ENCODE measurements around the gene NAT14. TPM values are rescaled to one million over a fixed set of nuclear protein-coding genes. Genes with fewer than 3 reads are reported as not detected.
A peak's percentile ranks its signal among the peaks of the same experiment; 100 is the strongest.

Gene NAT14
- polyA plus RNA-seq, 1 of the 3 experiments (the other 2 are of a cell fraction): 89.9 TPM

DNA sequence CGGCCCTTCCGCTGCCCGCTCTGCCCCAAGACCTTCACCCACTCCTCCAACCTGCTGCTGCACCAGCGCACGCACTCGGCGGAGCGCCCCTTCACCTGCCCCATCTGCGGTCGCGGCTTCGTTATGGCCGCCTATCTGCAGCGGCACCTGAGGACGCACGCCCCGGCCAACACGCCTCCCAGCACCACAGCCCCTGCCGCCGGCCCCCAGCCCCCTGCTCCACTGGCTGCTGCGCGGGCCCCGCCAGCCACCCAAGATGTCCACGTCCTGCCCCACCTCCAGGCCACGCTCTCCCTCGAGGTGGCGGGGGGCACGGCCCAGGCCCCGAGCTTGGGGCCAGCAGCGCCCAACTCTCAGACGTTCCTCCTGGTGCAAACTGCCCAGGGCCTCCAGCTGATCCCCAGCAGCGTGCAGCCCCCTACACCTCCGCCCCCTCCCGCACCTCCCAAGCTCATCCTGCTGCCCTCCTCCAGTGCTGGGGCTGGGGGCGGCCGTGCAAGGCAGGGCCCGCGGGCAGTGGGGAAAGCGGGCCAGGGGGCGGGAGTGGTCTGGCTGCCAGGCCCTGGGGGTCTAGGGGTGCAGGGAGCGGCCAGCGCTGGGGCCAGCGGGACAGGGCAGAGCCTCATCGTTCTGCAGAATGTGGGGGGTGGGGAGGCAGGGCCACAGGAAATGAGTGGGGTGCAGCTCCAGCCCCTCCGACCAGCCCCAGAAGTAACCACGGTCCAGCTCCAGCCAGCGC lies 1.9 kb upstream of the NAT14 start:
- WGBS (ENCODE audit: low lambda C conversion rate): 95% methylated on average over 37 of the region's 47 CpGs
- Histone ChIP-seq H3K27ac (ENCODE audit: low read depth in 2 of 2, low read length in 1 of 2) (no peak overlapping the region), H2AFZ (ENCODE audit: low read depth) (no peak overlapping the region), H3K4me2 (no peak overlapping the region), H3K79me2 (ENCODE audit: insufficient read depth) (peaks cover 35% of the 10 kb centered on the region), H3K4me3 (ENCODE audit: low read depth in 2 of 2, low read length in 1 of 2) (no peak overlapping the region), H4K20me1 (ENCODE audit: insufficient read depth) (no peaks in the 10 kb centered on the region), H3K36me3 (replicated peaks in 1 of 2; ENCODE audit: control insufficient read depth in 1 of 2, insufficient read depth in 2 of 2, low read length in 1 of 2) (peaks cover 0 to 7% of the 10 kb centered on the region in 2 experiments), H3F3A (replicated peaks; ENCODE audit: insufficient read depth) (peaks cover 29% of the 10 kb centered on the region), H3K9me3 (no peaks in the 10 kb centered on the region), H3K27me3 (ENCODE audit: insufficient read depth) (no peaks in the 10 kb centered on the region), H3K4me1 (ENCODE audit: control insufficient read depth in 1 of 2, insufficient read depth in 2 of 2, low read depth in 1 of 2, low read length in 1 of 2) (peaks cover 31 to 37% of the 10 kb centered on the region in 2 experiments; a peak in 3 of 4 replicates), H3K9ac (no peak overlapping the region), H3K9me2 (no peaks in the 10 kb centered on the region)
- no peak for DNase-seq
- ChIA-PET CTCF (interaction anchor here (1.1 to 15.1 kb wide), 4 partner anchors 15 to 150 kb away, joined by 3 to 162 read pairs (median 26); no protein-coding TSS in a partner anchor), POLR2A (interaction anchor here (0.7 kb wide), 1 partner anchor 15 kb away, joined by 4 read pairs; no protein-coding TSS in a partner anchor)
- no peak for TF ChIP-seq SMC3 (IDR thresholded peaks at IDR 0.05; ENCODE audit: low read depth, low read length)
- TF ChIP-seq RCOR1 (IDR thresholded peaks at IDR 0.05; ENCODE audit: low read length): no peak
- TF ChIP-seq, protein P1, sequence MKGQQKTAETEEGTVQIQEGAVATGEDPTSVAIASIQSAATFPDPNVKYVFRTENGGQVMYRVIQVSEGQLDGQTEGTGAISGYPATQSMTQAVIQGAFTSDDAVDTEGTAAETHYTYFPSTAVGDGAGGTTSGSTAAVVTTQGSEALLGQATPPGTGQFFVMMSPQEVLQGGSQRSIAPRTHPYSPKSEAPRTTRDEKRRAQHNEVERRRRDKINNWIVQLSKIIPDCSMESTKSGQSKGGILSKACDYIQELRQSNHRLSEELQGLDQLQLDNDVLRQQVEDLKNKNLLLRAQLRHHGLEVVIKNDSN (IDR thresholded peaks at IDR 0.05; ENCODE audit: borderline replicate concordance, low read depth): no peak
- TF ChIP-seq FOSL2 (IDR thresholded peaks at IDR 0.05; ENCODE audit: borderline replicate concordance, low read depth): no peak
- no peak for TF ChIP-seq GABPA (IDR thresholded peaks at IDR 0.05; ENCODE audit: low read depth)
- TF ChIP-seq, protein P2, sequence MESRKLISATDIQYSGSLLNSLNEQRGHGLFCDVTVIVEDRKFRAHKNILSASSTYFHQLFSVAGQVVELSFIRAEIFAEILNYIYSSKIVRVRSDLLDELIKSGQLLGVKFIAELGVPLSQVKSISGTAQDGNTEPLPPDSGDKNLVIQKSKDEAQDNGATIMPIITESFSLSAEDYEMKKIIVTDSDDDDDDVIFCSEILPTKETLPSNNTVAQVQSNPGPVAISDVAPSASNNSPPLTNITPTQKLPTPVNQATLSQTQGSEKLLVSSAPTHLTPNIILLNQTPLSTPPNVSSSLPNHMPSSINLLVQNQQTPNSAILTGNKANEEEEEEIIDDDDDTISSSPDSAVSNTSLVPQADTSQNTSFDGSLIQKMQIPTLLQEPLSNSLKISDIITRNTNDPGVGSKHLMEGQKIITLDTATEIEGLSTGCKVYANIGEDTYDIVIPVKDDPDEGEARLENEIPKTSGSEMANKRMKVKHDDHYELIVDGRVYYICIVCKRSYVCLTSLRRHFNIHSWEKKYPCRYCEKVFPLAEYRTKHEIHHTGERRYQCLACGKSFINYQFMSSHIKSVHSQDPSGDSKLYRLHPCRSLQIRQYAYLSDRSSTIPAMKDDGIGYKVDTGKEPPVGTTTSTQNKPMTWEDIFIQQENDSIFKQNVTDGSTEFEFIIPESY (IDR thresholded peaks at IDR 0.05; ENCODE audit: borderline replicate concordance, low read depth): no peak
- TF ChIP-seq, protein P3, sequence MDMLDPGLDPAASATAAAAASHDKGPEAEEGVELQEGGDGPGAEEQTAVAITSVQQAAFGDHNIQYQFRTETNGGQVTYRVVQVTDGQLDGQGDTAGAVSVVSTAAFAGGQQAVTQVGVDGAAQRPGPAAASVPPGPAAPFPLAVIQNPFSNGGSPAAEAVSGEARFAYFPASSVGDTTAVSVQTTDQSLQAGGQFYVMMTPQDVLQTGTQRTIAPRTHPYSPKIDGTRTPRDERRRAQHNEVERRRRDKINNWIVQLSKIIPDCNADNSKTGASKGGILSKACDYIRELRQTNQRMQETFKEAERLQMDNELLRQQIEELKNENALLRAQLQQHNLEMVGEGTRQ (IDR thresholded peaks at IDR 0.05; ENCODE audit: borderline replicate concordance, low read depth, low read length): no peak
- no peak for TF ChIP-seq YY1 (IDR thresholded peaks at IDR 0.05; ENCODE audit: low read depth)

DNA sequence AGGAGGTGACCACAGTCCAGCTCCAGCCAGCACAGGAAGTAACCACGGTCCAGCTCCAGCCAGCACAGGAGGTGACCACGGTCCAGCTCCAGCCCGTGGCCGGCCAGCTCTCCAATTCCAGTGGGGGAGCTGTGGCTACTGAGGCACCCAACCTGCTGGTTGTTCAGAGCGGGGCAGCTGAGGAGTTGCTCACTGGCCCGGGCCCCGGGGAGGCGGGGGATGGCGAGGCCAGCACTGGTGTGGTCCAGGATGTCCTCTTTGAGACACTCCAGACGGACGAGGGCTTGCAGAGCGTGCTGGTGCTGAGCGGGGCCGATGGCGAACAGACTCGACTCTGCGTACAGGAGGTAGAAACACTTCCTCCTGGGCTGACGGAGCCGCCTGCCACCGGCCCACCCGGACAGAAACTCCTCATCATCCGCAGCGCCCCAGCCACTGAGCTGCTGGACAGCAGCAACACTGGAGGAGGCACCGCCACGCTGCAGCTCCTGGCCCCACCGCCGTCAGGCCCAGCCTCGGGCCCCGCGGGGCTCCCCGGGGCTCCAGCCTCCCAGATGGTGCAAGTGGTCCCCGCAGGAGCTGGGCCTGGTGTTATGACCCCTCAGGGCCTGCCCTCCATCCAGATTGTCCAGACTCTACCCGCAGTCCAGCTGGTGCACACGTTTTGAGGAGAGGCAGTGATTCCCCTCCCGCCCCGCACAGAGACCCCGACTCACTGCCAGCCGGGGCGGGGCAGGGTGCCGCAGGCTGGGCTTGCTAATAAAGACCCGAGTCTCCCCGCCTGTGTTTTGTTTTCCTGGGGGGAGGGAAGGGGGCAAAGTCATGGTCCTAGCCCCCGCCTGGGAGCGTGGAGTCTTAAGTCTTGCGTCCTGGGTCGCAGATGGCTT lies 1.0 kb upstream of the NAT14 start:
- H3K9me2 ChIP-seq: no peaks in the 10 kb centered on the region
- no peak for DNase-seq
- H3K79me2 ChIP-seq (ENCODE audit: insufficient read depth): peaks cover 27% of the 10 kb centered on the region
- no peak overlapping the region for H2AFZ ChIP-seq (ENCODE audit: low read depth)
- 90% methylated on average over 18 of the region's 46 CpGs for WGBS (ENCODE audit: low lambda C conversion rate)
- H4K20me1 ChIP-seq (ENCODE audit: insufficient read depth): no peaks in the 10 kb centered on the region
- CTCF ChIA-PET: interaction anchor here (1.1 to 15.1 kb wide), 5 partner anchors 13 to 149 kb away, joined by 3 to 162 read pairs (median 6); no protein-coding TSS in a partner anchor
- H3K4me3 ChIP-seq (ENCODE audit: low read depth in 2 of 2, low read length in 1 of 2): peak overlapping the region; percentile 69 to 80
- H3K4me1 ChIP-seq (ENCODE audit: control insufficient read depth in 1 of 2, insufficient read depth in 2 of 2, low read depth in 1 of 2, low read length in 1 of 2): peaks cover 30 to 38% of the 10 kb centered on the region in 2 experiments; a peak in 3 of 4 replicates
- H3K9ac ChIP-seq: peak overlapping the region; percentile 86
- H3K9me3 ChIP-seq: no peaks in the 10 kb centered on the region
- peak overlapping the region; percentile 95 to 97 for H3K27ac ChIP-seq (ENCODE audit: low read depth in 2 of 2, low read length in 1 of 2)
- H3K36me3 ChIP-seq (replicated peaks in 1 of 2; ENCODE audit: control insufficient read depth in 1 of 2, insufficient read depth in 2 of 2, low read length in 1 of 2): peaks cover 0 to 7% of the 10 kb centered on the region in 2 experiments
- peak overlapping the region; percentile 91 for H3K4me2 ChIP-seq
- POLR2A ChIA-PET: interaction anchor here (1.2 to 2.3 kb wide), 2 partner anchors 8 to 20 kb away, joined by 8 to 15 read pairs; partner anchors contain the start of gene ZNF628
- no peaks in the 10 kb centered on the region for H3K27me3 ChIP-seq (ENCODE audit: insufficient read depth)
- H3F3A ChIP-seq (replicated peaks; ENCODE audit: insufficient read depth): peaks cover 29% of the 10 kb centered on the region
- no peak for TF ChIP-seq TEAD4 (IDR thresholded peaks at IDR 0.05; ENCODE audit: borderline replicate concordance, insufficient read depth)
- TF ChIP-seq, protein P4, sequence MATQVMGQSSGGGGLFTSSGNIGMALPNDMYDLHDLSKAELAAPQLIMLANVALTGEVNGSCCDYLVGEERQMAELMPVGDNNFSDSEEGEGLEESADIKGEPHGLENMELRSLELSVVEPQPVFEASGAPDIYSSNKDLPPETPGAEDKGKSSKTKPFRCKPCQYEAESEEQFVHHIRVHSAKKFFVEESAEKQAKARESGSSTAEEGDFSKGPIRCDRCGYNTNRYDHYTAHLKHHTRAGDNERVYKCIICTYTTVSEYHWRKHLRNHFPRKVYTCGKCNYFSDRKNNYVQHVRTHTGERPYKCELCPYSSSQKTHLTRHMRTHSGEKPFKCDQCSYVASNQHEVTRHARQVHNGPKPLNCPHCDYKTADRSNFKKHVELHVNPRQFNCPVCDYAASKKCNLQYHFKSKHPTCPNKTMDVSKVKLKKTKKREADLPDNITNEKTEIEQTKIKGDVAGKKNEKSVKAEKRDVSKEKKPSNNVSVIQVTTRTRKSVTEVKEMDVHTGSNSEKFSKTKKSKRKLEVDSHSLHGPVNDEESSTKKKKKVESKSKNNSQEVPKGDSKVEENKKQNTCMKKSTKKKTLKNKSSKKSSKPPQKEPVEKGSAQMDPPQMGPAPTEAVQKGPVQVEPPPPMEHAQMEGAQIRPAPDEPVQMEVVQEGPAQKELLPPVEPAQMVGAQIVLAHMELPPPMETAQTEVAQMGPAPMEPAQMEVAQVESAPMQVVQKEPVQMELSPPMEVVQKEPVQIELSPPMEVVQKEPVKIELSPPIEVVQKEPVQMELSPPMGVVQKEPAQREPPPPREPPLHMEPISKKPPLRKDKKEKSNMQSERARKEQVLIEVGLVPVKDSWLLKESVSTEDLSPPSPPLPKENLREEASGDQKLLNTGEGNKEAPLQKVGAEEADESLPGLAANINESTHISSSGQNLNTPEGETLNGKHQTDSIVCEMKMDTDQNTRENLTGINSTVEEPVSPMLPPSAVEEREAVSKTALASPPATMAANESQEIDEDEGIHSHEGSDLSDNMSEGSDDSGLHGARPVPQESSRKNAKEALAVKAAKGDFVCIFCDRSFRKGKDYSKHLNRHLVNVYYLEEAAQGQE (IDR thresholded peaks at IDR 0.05; ENCODE audit: low read depth, low read length): no peak
- TF ChIP-seq, protein P5, sequence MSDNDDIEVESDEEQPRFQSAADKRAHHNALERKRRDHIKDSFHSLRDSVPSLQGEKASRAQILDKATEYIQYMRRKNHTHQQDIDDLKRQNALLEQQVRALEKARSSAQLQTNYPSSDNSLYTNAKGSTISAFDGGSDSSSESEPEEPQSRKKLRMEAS (IDR thresholded peaks at IDR 0.05; ENCODE audit: low read depth): no peak
- no peak for TF ChIP-seq POLR2AphosphoS5 (IDR thresholded peaks at IDR 0.05; ENCODE audit: low read depth, low read length)
- TF ChIP-seq NFIC (IDR thresholded peaks at IDR 0.05; ENCODE audit: borderline replicate concordance): no peak
- TF ChIP-seq JUND (IDR thresholded peaks at IDR 0.05): no peak
- no peak for TF ChIP-seq FOSL2 (IDR thresholded peaks at IDR 0.05; ENCODE audit: borderline replicate concordance, low read depth)
- no peak for TF ChIP-seq CHD2 (IDR thresholded peaks at IDR 0.05; ENCODE audit: low read length, partially characterized antibody)
- TF ChIP-seq EP300 (IDR thresholded peaks at IDR 0.05; ENCODE audit: borderline replicate concordance in 1 of 2, low read depth in 1 of 2, low read length in 1 of 2): no peak
- TF ChIP-seq ELF1 (IDR thresholded peaks at IDR 0.05): no peak

Measured in SK-N-SH (cell line).